HG02798 (cell line): Measurements from ENCODE around the gene EXOC6.
"Not testable (repeated sequence)": the region's sequence is repeated elsewhere in the genome, so short reads cannot be mapped to it uniquely, and the experiment has no call there.

Experiments used
- ATAC-seq: cut with Tn5 transposase; IDR thresholded peaks from one replicate; pipeline ENCODE4 v1.9.1; 2021; ENCODE audit warnings: mild to moderate bottlenecking; ENCODE audit not compliant: unreplicated experiment, poor library complexity

EXOC6 gene

GRCh38 chr10:92929896-92930295 lies 81.6 kb downstream of the EXOC6 start:
- ATAC-seq: no peak

GRCh38 chr10:92931597-92931996 lies 83.3 kb downstream of the EXOC6 start:
- ATAC-seq: no peak

GRCh38 chr10:92937876-92938275 lies 89.6 kb downstream of the EXOC6 start:
- ATAC-seq: no peak

GRCh38 chr10:92938841-92939240 lies 90.5 kb downstream of the EXOC6 start:
- no peak for ATAC-seq

- no peak for ATAC-seq
Observed at GRCh38 chr10:92942226-92942625, 93.9 kb downstream of the EXOC6 start.

GRCh38 chr10:92946491-92946890 lies 98.2 kb downstream of the EXOC6 start:
- ATAC-seq: no peak

GRCh38 chr10:92952573-92952972 lies 104.3 kb downstream of the EXOC6 start:
- ATAC-seq: not testable (repeated sequence)

- ATAC-seq: no peak
Observed at GRCh38 chr10:92957223-92958010, 109.1 kb downstream of the EXOC6 start.

- no peak for ATAC-seq
Observed at GRCh38 chr10:92961638-92962037, 113.3 kb downstream of the EXOC6 start.

GRCh38 chr10:92965314-92965713 lies 117.0 kb downstream of the EXOC6 start:
- no peak for ATAC-seq

GRCh38 chr10:92967641-92968040 lies 119.3 kb downstream of the EXOC6 start:
- no peak for ATAC-seq

GRCh38 chr10:92969151-92969550 lies 120.8 kb downstream of the EXOC6 start:
- ATAC-seq: no peak

GRCh38 chr10:92970301-92971070 lies 122.2 kb downstream of the EXOC6 start:
- no peak for ATAC-seq

- no peak for ATAC-seq
Observed at GRCh38 chr10:92972066-92972870, 123.9 kb downstream of the EXOC6 start.

- ATAC-seq: no peak
Observed at GRCh38 chr10:92972886-92973285, 124.6 kb downstream of the EXOC6 start.

GRCh38 chr10:92976278-92976677 lies 128.0 kb downstream of the EXOC6 start:
- ATAC-seq: not testable (repeated sequence)

GRCh38 chr10:92989250-92989649 lies 140.9 kb downstream of the EXOC6 start:
- ATAC-seq: no peak

- no peak for ATAC-seq
Observed at GRCh38 chr10:92990615-92991014, 142.3 kb downstream of the EXOC6 start.

- ATAC-seq: no peak
Observed at GRCh38 chr10:92991513-92991912, 143.2 kb downstream of the EXOC6 start.

- no peak for ATAC-seq
Observed at GRCh38 chr10:92993699-92994272, 145.5 kb downstream of the EXOC6 start.
